ENCODE data around the gene PKN2. TPM values are rescaled to one million over a fixed set of nuclear protein-coding genes. Genes with fewer than 3 reads are reported as not detected.

Gene PKN2
- total and polyA plus RNA-seq, 9 of the 15 experiments (the other 6 are each of a cell fraction or from before 2014, with no cell fraction given), result 4.5 to 25.3 (median 19.2) TPM

- no peak for FAIRE-seq
- intact Hi-C loops (cut with micrococcal nuclease), result no loop called here
- CTCF ChIA-PET (ENCODE audit: low intra/inter-chr PET ratio), result no interaction called here
Measured at GRCh38 chr1:88668405-88668804, 15.7 kb upstream of the PKN2 start.

More at GRCh38 chr1:88668405-88668804, 15.7 kb upstream of the PKN2 start:
- no peaks in the 10 kb centered on the region for H3K4me1 ChIP-seq (replicated peaks in 1 of 2; ENCODE audit: control insufficient read depth in 2 of 2, insufficient read depth in 2 of 2, low read length in 2 of 2)
- BruUV-seq (replicated peaks), result no TSS peak
- ATAC-seq (no peak), DNase-seq (ENCODE audit: extremely low read depth in 1 of 4, low spot score in 3 of 4) (no peak)
- no peak overlapping the region for H3K9ac ChIP-seq (ENCODE audit: insufficient read depth in 1 of 2, low read depth in 2 of 2, low read length in 2 of 2)
- no peak overlapping the region for H2AFZ ChIP-seq (ENCODE audit: low read depth, low read length)
- TF ChIP-seq UBTF (IDR thresholded peaks at IDR 0.05; ENCODE audit: borderline replicate concordance in 1 of 2, low read depth in 2 of 2, low read length in 2 of 2) (no peak), ZNF696 (CRISPR knock-in tag; conservative IDR thresholded peaks at IDR 0.05) (no peak)
- no peak overlapping the region for H3K4me3 ChIP-seq
- no peaks in the 10 kb centered on the region for H4K20me1 ChIP-seq (replicated peaks; ENCODE audit: control insufficient read depth, insufficient read depth, low read length)
- H3K79me2 ChIP-seq (ENCODE audit: control insufficient read depth, insufficient read depth, low read length), result no peaks in the 10 kb centered on the region
- no peaks in the 10 kb centered on the region for H3K27me3 ChIP-seq (ENCODE audit: control insufficient read depth in 2 of 2, insufficient read depth in 2 of 2, low read length in 2 of 2)
- no peaks in the 10 kb centered on the region for H3K9me1 ChIP-seq (ENCODE audit: control insufficient read depth, insufficient read depth, low read length)
- H3K27ac ChIP-seq (ENCODE audit: extremely low read depth, low read depth, low read length), result no peak overlapping the region
- 3% methylated on average over 3 of the region's 3 CpGs for WGBS (ENCODE audit: insufficient coverage, low coverage, missing lambda C conversion rate)
- H3K36me3 ChIP-seq (ENCODE audit: control insufficient read depth, insufficient read depth, low read length), result no peaks in the 10 kb centered on the region; the same call in 2 of the 3 replicates
- no peaks in the 10 kb centered on the region for H3K9me3 ChIP-seq (replicated peaks; ENCODE audit: control insufficient read depth, insufficient read depth, low read depth, low read length)
- no peak overlapping the region for H3K4me2 ChIP-seq (ENCODE audit: insufficient read depth, low read length)
- in situ Hi-C loops (cut with MboI), result no loop called here
- POLR2A ChIA-PET, result interaction anchor here (1.1 to 1.7 kb wide), 2 partner anchors 8 to 11 kb away, joined by 3 to 4 read pairs; no protein-coding TSS in a partner anchor

Measured in K562 (cell line).